ENCODE results near the gene ZNF891. TPM values are rescaled to one million over a fixed set of nuclear protein-coding genes. Genes with fewer than 3 reads are reported as not detected.

ZNF891 gene
- total and polyA plus RNA-seq, 2 of the 13 experiments (the other 11 are each of a cell fraction or from before 2014, with no cell fraction given): 1.3 to 2.1 TPM

DNA sequence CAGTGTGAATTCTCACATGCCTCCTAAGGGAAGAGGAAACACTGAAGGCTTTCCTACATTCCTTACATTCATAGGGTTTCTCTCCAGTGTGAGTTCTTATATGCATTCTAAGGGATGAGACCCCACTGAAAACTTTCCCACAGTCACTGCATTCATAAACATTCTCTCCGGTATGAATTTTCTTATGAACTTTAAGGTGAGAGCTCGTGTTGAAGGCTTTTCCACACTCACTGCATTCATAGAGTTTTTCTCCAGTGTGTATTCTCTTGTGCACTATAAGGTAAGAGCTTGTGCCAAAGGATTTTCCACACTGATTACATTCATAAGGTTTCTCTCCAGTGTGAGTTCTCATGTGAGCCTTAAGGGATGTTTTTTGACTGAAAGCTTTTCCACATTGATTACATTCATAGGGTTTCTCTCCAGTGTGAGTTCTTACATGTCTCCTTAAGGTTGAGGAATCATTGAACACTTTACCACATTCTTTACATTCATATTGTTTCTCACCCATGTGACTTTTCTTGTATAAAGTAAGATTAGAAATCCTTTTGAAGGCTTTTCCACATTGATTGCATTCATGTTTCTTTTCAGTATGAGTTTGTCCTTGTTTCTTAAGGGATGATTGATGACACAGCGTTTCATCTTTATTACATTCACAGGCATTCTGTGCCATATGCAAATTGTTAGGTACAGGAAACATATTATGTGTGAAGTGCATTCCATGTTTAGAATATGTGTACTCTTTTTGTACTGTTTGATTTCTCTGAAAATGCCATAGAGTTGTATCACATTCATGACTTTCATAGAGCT lies 9.5 kb downstream of the ZNF891 start:
- POLR2A ChIA-PET: no interaction called here

DNA sequence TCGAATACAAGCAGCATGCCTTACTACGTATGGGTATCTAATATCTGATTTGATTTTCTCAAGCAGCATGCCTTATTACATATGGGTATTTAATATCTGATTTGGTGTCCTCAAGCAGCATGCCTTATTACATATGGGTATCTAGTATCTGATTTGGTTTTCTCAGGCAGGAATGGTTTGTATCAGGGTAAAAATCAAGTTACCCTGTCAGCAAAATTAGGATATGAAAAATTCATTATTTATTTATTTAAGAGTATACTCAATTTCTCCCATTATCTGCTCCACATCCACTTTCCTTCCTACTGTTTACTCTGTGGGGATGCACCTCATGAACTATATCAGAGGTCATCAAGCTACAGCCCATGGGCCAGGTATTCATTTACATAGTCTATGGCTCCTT lies 21.9 kb downstream of the ZNF891 start:
- CTCF ChIA-PET (ENCODE audit: low intra/inter-chr PET ratio, low total read pairs): no interaction called here
- no peak overlapping the region for H3K4me2 ChIP-seq (ENCODE audit: low read depth, low read length)
- no peak overlapping the region for H3K4me3 ChIP-seq (replicated peaks in 1 of 3; ENCODE audit: insufficient read depth in 1 of 3, low read depth in 2 of 3, low read length in 3 of 3)

More for the DNA sequence above, 9.5 kb downstream of the ZNF891 start:
- H3K36me3 ChIP-seq (replicated peaks in 1 of 2; ENCODE audit: control insufficient read depth in 1 of 2, insufficient read depth in 2 of 2, low read length in 2 of 2): peaks cover 10 to 20% of the 10 kb centered on the region in 2 experiments
- intact Hi-C loops (cut with micrococcal nuclease; ENCODE audit: unreplicated experiment): no loop called here
- in situ Hi-C loops (cut with HindIII; ENCODE audit: extremely low pct_ligation_motif_present, low pct_unique_long_range_greater_than_20kb): no loop called here
- no peak overlapping the region for H2AFZ ChIP-seq (ENCODE audit: low read length)
- CTCF ChIA-PET (ENCODE audit: low intra/inter-chr PET ratio, low total read pairs): no interaction called here
- no peaks in the 10 kb centered on the region for H3K79me2 ChIP-seq (ENCODE audit: insufficient read depth, low read length)
- peaks cover 98% of the 10 kb centered on the region for H3K9me3 ChIP-seq (ENCODE audit: low read length)
- peak; percentile 50; the same call in 1 of the 2 replicates for TF ChIP-seq MAFF (IDR thresholded peaks at IDR 0.05; ENCODE audit: low read depth, low read length)
- TF ChIP-seq ZFYVE20 (CRISPR knock-in tag; IDR thresholded peaks at IDR 0.05; ENCODE audit: borderline replicate concordance, low read depth): no peak
- TF ChIP-seq MAFK (conservative IDR thresholded peaks at IDR 0.05 in 1 of 2, IDR thresholded peaks at IDR 0.05 in 1 of 2; ENCODE audit: low read length in 2 of 2): peak; percentile 50 to 67; a peak in 3 of 4 replicates
- TF ChIP-seq ZNF274 (CRISPR knock-in tag; IDR thresholded peaks at IDR 0.05): peak; percentile 97; the same call in 1 of the 2 replicates
- H3K4me1 ChIP-seq (ENCODE audit: insufficient read depth, low read length): no peaks in the 10 kb centered on the region
- no peak overlapping the region for H3K9ac ChIP-seq (ENCODE audit: insufficient read depth, low read depth, low read length)
- H3K27ac ChIP-seq (ENCODE audit: extremely low read length, insufficient read depth, low read length): no peak overlapping the region
- DNase-seq (ENCODE audit: low spot score): no peak
- H4K20me1 ChIP-seq (ENCODE audit: insufficient read depth, low read length): no peaks in the 10 kb centered on the region
- H3K4me2 ChIP-seq (ENCODE audit: low read depth, low read length): no peak overlapping the region
- 87% methylated on average over 3 of the region's 3 CpGs for WGBS (ENCODE audit: low lambda C conversion rate)
- FAIRE-seq: no peak
- BruUV-seq (replicated peaks): TSS peak; percentile 19
- no peak for ATAC-seq
- H3K4me3 ChIP-seq (replicated peaks in 1 of 3; ENCODE audit: insufficient read depth in 1 of 3, low read depth in 2 of 3, low read length in 3 of 3): no peak overlapping the region
- H3K27me3 ChIP-seq (ENCODE audit: control insufficient read depth in 1 of 2, insufficient read depth in 2 of 2, low read length in 2 of 2): no peaks in the 10 kb centered on the region

More for the DNA sequence above, 21.9 kb downstream of the ZNF891 start:
- Histone ChIP-seq H3K27me3 (ENCODE audit: control insufficient read depth in 1 of 2, insufficient read depth in 2 of 2, low read length in 2 of 2) (no peaks in the 10 kb centered on the region), H3K4me1 (ENCODE audit: insufficient read depth, low read length) (no peaks in the 10 kb centered on the region), H3K9ac (ENCODE audit: insufficient read depth, low read depth, low read length) (no peak overlapping the region), H3K36me3 (replicated peaks in 1 of 2; ENCODE audit: control insufficient read depth in 1 of 2, insufficient read depth in 2 of 2, low read length in 2 of 2) (peaks cover 6 to 31% of the 10 kb centered on the region in 2 experiments), H2AFZ (ENCODE audit: low read length) (no peak overlapping the region), H3K79me2 (ENCODE audit: insufficient read depth, low read length) (no peaks in the 10 kb centered on the region), H4K20me1 (ENCODE audit: insufficient read depth, low read length) (no peaks in the 10 kb centered on the region), H3K27ac (ENCODE audit: extremely low read length, insufficient read depth, low read length) (no peak overlapping the region), H3K9me3 (ENCODE audit: low read length) (peaks cover 96% of the 10 kb centered on the region)
- POLR2A ChIA-PET: no interaction called here
- in situ Hi-C loops (cut with HindIII; ENCODE audit: extremely low pct_ligation_motif_present, low pct_unique_long_range_greater_than_20kb) (no loop called here), intact Hi-C loops (cut with micrococcal nuclease; ENCODE audit: unreplicated experiment) (no loop called here)
- TF ChIP-seq MAFK (conservative IDR thresholded peaks at IDR 0.05 in 1 of 2, IDR thresholded peaks at IDR 0.05 in 1 of 2; ENCODE audit: low read length in 2 of 2) (peak in 1 of 2 experiments; percentile 55; a peak in 3 of 4 replicates), EEA1 (CRISPR knock-in tag; IDR thresholded peaks at IDR 0.05; ENCODE audit: borderline replicate concordance) (no peak)
- no peak for DNase-seq (ENCODE audit: low spot score)
- BruUV-seq (replicated peaks): no TSS peak
- no peak for ATAC-seq
- WGBS (ENCODE audit: low lambda C conversion rate): 100% methylated on average over 2 of the region's 2 CpGs
- no peak for FAIRE-seq

Measured in HepG2 (cell line).